IMR-90 (cell line): Measurements from ENCODE around the gene AMBP. TPM values are rescaled to one million over a fixed set of nuclear protein-coding genes. Genes with fewer than 3 reads are reported as not detected.

Source experiments
- ATAC-seq: fragments of 200-7000 bp; cut with Tn5 transposase; 2 replicates; pipeline ENCODE4 v1.9.1; 2020; ENCODE audit warnings: low read depth, mild to moderate bottlenecking, moderate library complexity
- BruUV-seq: library from RNA; stranded (reverse); fragments of 400-500 nt; replicated peaks from 2 replicates; lab custom pipeline; 2021; lab: Mats Ljungman, UMichigan
- CTCF ChIA-PET: fragments of 300-600 bp; formaldehyde crosslinking; extraction: SDS; loops from one replicate; lab custom pipeline; 2021; ENCODE audit warnings: antibody characterized with exemption; lab: Yijun Ruan, JAX
- POLR2A ChIA-PET: fragments of 300-600 bp; sonication (Branson Sonifier 250); formaldehyde crosslinking; loops from one replicate; lab custom pipeline; 2022; ENCODE audit warnings: antibody characterized with exemption; ENCODE audit not compliant: unreplicated experiment; lab: Charles Lee
- DNase-seq: peaks from one replicate; pipeline ENCODE4 v3.0.0; 2013
- H2AFZ ChIP-seq: replicated peaks from 2 replicates; pipeline ENCODE3; 2013; ENCODE audit warnings: low read length, mild to moderate bottlenecking; ENCODE audit not compliant: poor library complexity
- H2AK5ac ChIP-seq: 2 replicates; pipeline ENCODE4 v1.6.1; 2013; ENCODE audit warnings: low read depth, low read length, inconsistent platforms
- H2AK9ac ChIP-seq: replicated peaks from 2 replicates; pipeline ENCODE3; 2013; ENCODE audit warnings: mild to moderate bottlenecking, low read depth, low read length, moderate library complexity; ENCODE audit not compliant: poor library complexity
- H2BK120ac ChIP-seq: 2 replicates; pipeline ENCODE4 v1.6.1; 2013; ENCODE audit warnings: low read depth, low read length, inconsistent platforms
- H2BK15ac ChIP-seq: 3 replicates; pipeline ENCODE4 v1.6.1; 2013; ENCODE audit warnings: low read depth, low read length, inconsistent platforms
- H2BK20ac ChIP-seq: 2 replicates; pipeline ENCODE4 v1.6.1; 2013; ENCODE audit warnings: low read depth, mild to moderate bottlenecking, inconsistent platforms, low read length, moderate library complexity
- H2BK5ac ChIP-seq: 2 replicates; pipeline ENCODE4 v1.6.1; 2013; ENCODE audit warnings: mild to moderate bottlenecking, low read depth, low read length, inconsistent platforms; ENCODE audit not compliant: poor library complexity, severe bottlenecking
- H3K14ac ChIP-seq: replicated peaks from 2 replicates; pipeline ENCODE4 v1.6.1; 2013; ENCODE audit warnings: low read depth, low read length, inconsistent platforms
- H3K18ac ChIP-seq: 2 replicates; pipeline ENCODE4 v1.6.1; 2013; ENCODE audit warnings: low read depth, low read length, control low read depth
- H3K23ac ChIP-seq: 2 replicates; pipeline ENCODE4 v1.6.1; 2013; ENCODE audit warnings: low read depth, low read length, inconsistent platforms
- H3K27ac ChIP-seq: 2 replicates; pipeline ENCODE4 v1.5.1; 2013; ENCODE audit warnings: mild to moderate bottlenecking, control low read depth, low read length; ENCODE audit not compliant: insufficient read depth
- H3K27me3 ChIP-seq: 2 replicates; pipeline ENCODE4 v1.6.1; 2013; ENCODE audit warnings: low read length; ENCODE audit not compliant: control insufficient read depth, insufficient read depth
- H3K36me3 ChIP-seq: 2 replicates; pipeline ENCODE4 v1.6.1; 2013; ENCODE audit warnings: low read length, mixed read lengths; ENCODE audit not compliant: control insufficient read depth, insufficient read depth
- H3K4ac ChIP-seq: 2 replicates; pipeline ENCODE4 v1.6.1; 2013; ENCODE audit warnings: low read depth, low read length, inconsistent platforms
- H3K4me1 ChIP-seq: 2 replicates; pipeline ENCODE4 v1.6.1; 2013; ENCODE audit warnings: low read length, mixed read lengths; ENCODE audit not compliant: control insufficient read depth, insufficient read depth
- H3K4me2 ChIP-seq: 2 replicates; pipeline ENCODE4 v1.6.1; 2013; ENCODE audit warnings: low read depth, mild to moderate bottlenecking, control low read depth, low read length, moderate library complexity
- H3K4me3 ChIP-seq: 2 replicates; pipeline ENCODE4 v1.5.1; 2013; ENCODE audit warnings: low read depth, mild to moderate bottlenecking, control low read depth, low read length, moderate library complexity; ENCODE audit not compliant: insufficient read depth
- H3K56ac ChIP-seq: 2 replicates; pipeline ENCODE4 v1.6.1; 2013; ENCODE audit warnings: low read length, inconsistent platforms; ENCODE audit not compliant: insufficient read depth; ENCODE audit errors: extremely low read depth
- H3K79me1 ChIP-seq, 2 experiments: 2 replicates each; pipeline ENCODE4 v1.6.1; 2013; ENCODE audit warnings: low read length in 2 of 2, inconsistent platforms in 1 of 2, low read depth in 1 of 2
- H3K9ac ChIP-seq: 2 replicates; pipeline ENCODE4 v1.6.1; 2013; ENCODE audit warnings: low read depth, low read length, control low read depth
- H3K9me1 ChIP-seq: 2 replicates; pipeline ENCODE4 v1.6.1; 2013; ENCODE audit warnings: low read length, inconsistent platforms; ENCODE audit not compliant: insufficient read depth
- H3K9me3 ChIP-seq: 2 replicates; pipeline ENCODE4 v1.6.1; 2013; ENCODE audit warnings: low read length; ENCODE audit not compliant: control insufficient read depth, insufficient read depth
- H4K20me1 ChIP-seq: 2 replicates; pipeline ENCODE4 v1.6.1; 2013; ENCODE audit warnings: low read length, inconsistent platforms; ENCODE audit not compliant: insufficient read depth
- H4K5ac ChIP-seq: 2 replicates; pipeline ENCODE4 v1.6.1; 2013; ENCODE audit warnings: mild to moderate bottlenecking, low read depth, low read length, control low read depth
- H4K8ac ChIP-seq, 2 experiments: 2 replicates each; pipeline ENCODE4 v1.6.1; 2013; ENCODE audit warnings: low read depth in 2 of 2, low read length in 2 of 2, control low read depth in 1 of 2, inconsistent platforms in 1 of 2
- H4K91ac ChIP-seq: 2 replicates; pipeline ENCODE4 v1.6.1; 2013; ENCODE audit warnings: low read depth, low read length, inconsistent platforms; ENCODE audit not compliant: insufficient read depth
- USF2 ChIP-seq: fragments of 150-350 bp; IDR thresholded peaks from 2 replicates; pipeline ENCODE4 v1.6.1; 2017; ENCODE audit warnings: mild to moderate bottlenecking, antibody characterized with exemption, low read length, low read depth
- WGBS, 2 experiments: methylation state at CpG; one replicate each; pipeline versions ENCODE4 v1.1.5 to v1.1.7; 2013; ENCODE audit warnings: missing lambda C conversion rate in 2 of 2; ENCODE audit not compliant: insufficient read length in 1 of 2; ENCODE audit errors: extremely low coverage in 2 of 2; 5-methylcytosine and 5-hydroxymethylcytosine counted together
- dilution Hi-C: fragments of 300-500 bp; cut with HindIII; formaldehyde crosslinking; loops from one replicate; pipeline ENCODE4 v1.14.3; 2018; ENCODE audit warnings: low sequenced_read_pairs; ENCODE audit not compliant: unreplicated experiment
- in situ Hi-C: fragments of 300-500 bp; cut with MboI; formaldehyde crosslinking; loops from 3 replicates; pipeline ENCODE4 v1.14.3; 2019; ENCODE audit warnings: low sequenced_read_pairs, inconsistent platforms, mixed read lengths
- intact Hi-C: fragments of 100-400 bp; cut with micrococcal nuclease; formaldehyde crosslinking; loops from 2 replicates; pipeline ENCODE4 v1.10.0; 2022
- polyA plus RNA-seq, 3 experiments: library from polyadenylated mRNA; depleted of rRNA; stranded (reverse); fragments of >200 nt; gene quantifications; 2 replicates each; pipeline ENCODE4 v1.2.3, GENCODE V29; 2012; ENCODE audit warnings: low replicate concordance in 1 of 3
- total RNA-seq: library from RNA; depleted of rRNA; stranded (reverse); fragments of >200 nt; gene quantifications from 2 replicates; pipeline ENCODE4 v1.2.3, GENCODE V29; 2012

AMBP gene
- total and polyA plus RNA-seq, 2 of the 4 experiments (the other 2 are of a cell fraction): not detected

- Histone ChIP-seq H3K79me1 (no peaks in the 10 kb centered on the region; a peak in 1 of 4 replicates), H3K9ac (no peak overlapping the region), H2BK20ac (no peak overlapping the region), H4K20me1 (no peaks in the 10 kb centered on the region; the same call in 1 of the 2 replicates), H3K27me3 (no peaks in the 10 kb centered on the region), H3K9me1 (0 out of 2 replicates have a peak, but pooled peaks cover 2% of the 10 kb centered on the region), H3K27ac (no peak overlapping the region), H3K23ac (no peak overlapping the region), H4K8ac (no peak overlapping the region), H3K4me1 (no peaks in the 10 kb centered on the region), H3K4ac (no peak overlapping the region), H2BK120ac (no peak overlapping the region), H3K18ac (no peak overlapping the region), H3K14ac (no peak overlapping the region), H3K4me3 (no peak overlapping the region), H3K4me2 (no peak overlapping the region), H2AK5ac (no peak overlapping the region), H3K56ac (no peak overlapping the region), H2BK5ac (no peak overlapping the region), H2AK9ac (no peak overlapping the region), H3K36me3 (peaks cover 63% of the 10 kb centered on the region), H2BK15ac (no peak overlapping the region), H4K91ac (no peak overlapping the region), H2AFZ (no peak overlapping the region), H4K5ac (no peak overlapping the region), H3K9me3 (no peaks in the 10 kb centered on the region)
- POLR2A ChIA-PET: no interaction called here
- no peak for ATAC-seq
- dilution Hi-C loops: no loop called here
- 80% methylated on average over 1 of the region's 4 CpGs; no CpG with 5 or more reads in 1 of the 2 experiments for WGBS, 2 experiments
- no peak for TF ChIP-seq USF2
- CTCF ChIA-PET: no interaction called here
- no TSS peak for BruUV-seq
- DNase-seq: no peak
- in situ Hi-C loops: no loop called here
- intact Hi-C loops: loop anchor here (5.0 kb wide), 1 partner anchor 352 kb away; no protein-coding TSS in a partner anchor
Measured at GRCh38 chr9:114034661-114035062, 43.4 kb downstream of the AMBP start.
